Right atrium auricular region (tissue), 2 donors: ENCODE data around the gene FZR1. TPM values are rescaled to one million over a fixed set of nuclear protein-coding genes. Genes with fewer than 3 reads are reported as not detected.

Source experiments
- DNase-seq: peaks from one replicate; pipeline ENCODE4 v3.0.0-alpha.2; 2019; ENCODE audit warnings: low spot score
- H3K27ac ChIP-seq, 2 donors: fragments of 200-600 bp; sonication (generic); 1 replicate in 1 of 2; 2 replicates in 1 of 2; pipeline ENCODE4 v1.5.1; 2016 to 2019
- H3K27me3 ChIP-seq, 2 donors: fragments of 200-600 bp; sonication (generic); one replicate each; pipeline versions ENCODE4 v1.5.1 to v1.6.0; 2017 to 2019
- H3K36me3 ChIP-seq: fragments of 200-600 bp; sonication (generic); one replicate; pipeline ENCODE4 v1.5.1; 2016
- H3K4me1 ChIP-seq, 2 donors: fragments of 200-600 bp; sonication (generic); one replicate each; pipeline versions ENCODE4 v1.5.1 to v1.6.0; 2017 to 2019
- H3K4me3 ChIP-seq, 2 donors: fragments of 200-600 bp; sonication (generic); 1 replicate in 1 of 2; 2 replicates in 1 of 2; pipeline ENCODE4 v1.5.1; 2017 to 2019; ENCODE audit warnings: mild to moderate bottlenecking in 1 of 2, moderate library complexity in 1 of 2
- H3K9me3 ChIP-seq, 2 donors: fragments of 200-600 bp; sonication (generic); one replicate each; pipeline ENCODE4 v1.5.1; 2019
- total RNA-seq, 2 donors: library from RNA; depleted of rRNA; stranded (reverse); fragments of >200 nt; gene quantifications; one replicate each; pipeline ENCODE4 v1.1.0, GENCODE V29; 2016
- TF ChIP-seq, protein P1 (sequence below), 2 donors: fragments of 200-600 bp; sonication (generic); IDR thresholded peaks; one replicate each; pipeline ENCODE4 v1.5.1; 2019; ENCODE audit warnings: antibody characterized with exemption in 2 of 2

The FZR1 gene
- total RNA-seq, 2 donors from 2014 or later = 20.6 to 21.7 TPM

- Histone ChIP-seq H3K27me3 (no peaks in the 10 kb centered on the region), H3K27ac (peak overlapping the region in 1 of 2 donors; percentile 29), H3K4me1 (peaks cover 0 to 41% of the 10 kb centered on the region in 2 donors), H3K4me3 (no peak overlapping the region), H3K36me3 (no peaks in the 10 kb centered on the region), H3K9me3 (no peaks in the 10 kb centered on the region)
- TF ChIP-seq, protein P1, sequence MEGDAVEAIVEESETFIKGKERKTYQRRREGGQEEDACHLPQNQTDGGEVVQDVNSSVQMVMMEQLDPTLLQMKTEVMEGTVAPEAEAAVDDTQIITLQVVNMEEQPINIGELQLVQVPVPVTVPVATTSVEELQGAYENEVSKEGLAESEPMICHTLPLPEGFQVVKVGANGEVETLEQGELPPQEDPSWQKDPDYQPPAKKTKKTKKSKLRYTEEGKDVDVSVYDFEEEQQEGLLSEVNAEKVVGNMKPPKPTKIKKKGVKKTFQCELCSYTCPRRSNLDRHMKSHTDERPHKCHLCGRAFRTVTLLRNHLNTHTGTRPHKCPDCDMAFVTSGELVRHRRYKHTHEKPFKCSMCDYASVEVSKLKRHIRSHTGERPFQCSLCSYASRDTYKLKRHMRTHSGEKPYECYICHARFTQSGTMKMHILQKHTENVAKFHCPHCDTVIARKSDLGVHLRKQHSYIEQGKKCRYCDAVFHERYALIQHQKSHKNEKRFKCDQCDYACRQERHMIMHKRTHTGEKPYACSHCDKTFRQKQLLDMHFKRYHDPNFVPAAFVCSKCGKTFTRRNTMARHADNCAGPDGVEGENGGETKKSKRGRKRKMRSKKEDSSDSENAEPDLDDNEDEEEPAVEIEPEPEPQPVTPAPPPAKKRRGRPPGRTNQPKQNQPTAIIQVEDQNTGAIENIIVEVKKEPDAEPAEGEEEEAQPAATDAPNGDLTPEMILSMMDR (IDR thresholded peaks at IDR 0.05) = no peak
- DNase-seq = no peak
Observed at GRCh38 chr19:3470500-3471128, 35.5 kb upstream of the FZR1 start.

- no peaks in the 10 kb centered on the region for H3K27me3 ChIP-seq
- no peak for DNase-seq
- H3K4me3 ChIP-seq = no peak overlapping the region
- H3K9me3 ChIP-seq = no peaks in the 10 kb centered on the region
- no peak overlapping the region for H3K27ac ChIP-seq
- TF ChIP-seq, protein P1 (IDR thresholded peaks at IDR 0.05) = peak; percentile 84 to 96
- peaks cover 0 to 26% of the 10 kb centered on the region in 2 donors for H3K4me1 ChIP-seq
- H3K36me3 ChIP-seq = no peaks in the 10 kb centered on the region
Observed at GRCh38 chr19:3471954-3472655, 34.0 kb upstream of the FZR1 start.

- TF ChIP-seq, protein P1 (IDR thresholded peaks at IDR 0.05) = no peak
- H3K27me3 ChIP-seq = no peaks in the 10 kb centered on the region
- H3K4me3 ChIP-seq = no peak overlapping the region
- H3K9me3 ChIP-seq = no peaks in the 10 kb centered on the region
- DNase-seq = no peak
- H3K36me3 ChIP-seq = no peaks in the 10 kb centered on the region
- peaks cover 0 to 11% of the 10 kb centered on the region in 2 donors for H3K4me1 ChIP-seq
- H3K27ac ChIP-seq = no peak overlapping the region
Observed at GRCh38 chr19:3474010-3474409, 32.1 kb upstream of the FZR1 start.

- Histone ChIP-seq H3K4me3 (no peak overlapping the region), H3K27me3 (no peaks in the 10 kb centered on the region), H3K36me3 (no peaks in the 10 kb centered on the region), H3K27ac (no peak overlapping the region), H3K9me3 (no peaks in the 10 kb centered on the region), H3K4me1 (peaks cover 0 to 11% of the 10 kb centered on the region in 2 donors)
- no peak for DNase-seq
- TF ChIP-seq, protein P1 (IDR thresholded peaks at IDR 0.05) = no peak
Observed at GRCh38 chr19:3474614-3475013, 31.5 kb upstream of the FZR1 start.

GRCh38 chr19:3475449-3475848 lies 30.7 kb upstream of the FZR1 start:
- DNase-seq = no peak
- Histone ChIP-seq H3K27me3 (peaks cover 0 to 7% of the 10 kb centered on the region in 2 donors), H3K9me3 (no peaks in the 10 kb centered on the region), H3K4me3 (no peak overlapping the region), H3K27ac (no peak overlapping the region), H3K36me3 (no peaks in the 10 kb centered on the region), H3K4me1 (peaks cover 0 to 11% of the 10 kb centered on the region in 2 donors)
- TF ChIP-seq, protein P1 (IDR thresholded peaks at IDR 0.05) = no peak
